Liver (tissue), 9 donors: Measurements from ENCODE around the gene EDC4. TPM values are rescaled to one million over a fixed set of nuclear protein-coding genes. Genes with fewer than 3 reads are reported as not detected.

Source experiments
- DNase-seq: peaks from one replicate; pipeline ENCODE4 v3.0.0-alpha.2; 2017; ENCODE audit warnings: low spot score
- H3K27ac ChIP-seq, 2 donors: one replicate each; pipeline ENCODE4 v1.7.0; 2013; ENCODE audit warnings: inconsistent platforms in 2 of 2, low read length in 2 of 2, control low read depth in 1 of 2, low read depth in 1 of 2, mild to moderate bottlenecking in 1 of 2
- H3K27me3 ChIP-seq, 4 donors: one replicate each; pipeline versions ENCODE4 v1.6.1 to v1.7.0; 2013; ENCODE audit warnings: low read length in 3 of 4, inconsistent platforms in 1 of 4, mild to moderate bottlenecking in 1 of 4, moderate library complexity in 1 of 4; ENCODE audit not compliant: control insufficient read depth in 4 of 4, insufficient read depth in 4 of 4
- H3K36me3 ChIP-seq, 4 donors: one replicate each; pipeline versions ENCODE4 v1.6.1 to v1.7.0; 2013; ENCODE audit warnings: low read length in 3 of 4, mild to moderate bottlenecking in 3 of 4, low read depth in 1 of 4, moderate library complexity in 1 of 4; ENCODE audit not compliant: control insufficient read depth in 4 of 4, insufficient read depth in 3 of 4
- H3K4me1 ChIP-seq, 4 donors: one replicate each; pipeline versions ENCODE4 v1.6.1 to v1.7.0; 2013; ENCODE audit warnings: low read length in 3 of 4, mild to moderate bottlenecking in 3 of 4, moderate library complexity in 1 of 4; ENCODE audit not compliant: control insufficient read depth in 4 of 4, insufficient read depth in 4 of 4
- H3K4me3 ChIP-seq, 3 donors: one replicate each; pipeline versions ENCODE4 v1.6.1 to v1.7.0; 2013; ENCODE audit warnings: low read length in 3 of 3, control low read depth in 1 of 3, low read depth in 1 of 3, mild to moderate bottlenecking in 1 of 3
- H3K9ac ChIP-seq, 2 donors: one replicate each; pipeline ENCODE4 v1.7.0; 2013; ENCODE audit warnings: low read length in 2 of 2, mild to moderate bottlenecking in 2 of 2, moderate library complexity in 2 of 2, control low read depth in 1 of 2, low read depth in 1 of 2
- H3K9me3 ChIP-seq, 4 donors: one replicate each; pipeline versions ENCODE4 v1.6.1 to v1.7.0; 2013; ENCODE audit warnings: low read length in 3 of 4; ENCODE audit not compliant: control insufficient read depth in 4 of 4
- EGR1 ChIP-seq, 2 donors: IDR thresholded peaks; 2 replicates each; pipeline ENCODE4 v1.6.1; 2016 to 2018; ENCODE audit warnings: antibody characterized with exemption in 2 of 2, low read depth in 2 of 2
- FOXA1 ChIP-seq: IDR thresholded peaks from 2 replicates; pipeline ENCODE4 v1.6.1; 2016; ENCODE audit warnings: antibody characterized with exemption
- FOXA2 ChIP-seq: IDR thresholded peaks from 2 replicates; pipeline ENCODE4 v1.6.1; 2016; ENCODE audit warnings: antibody characterized with exemption
- GABPA ChIP-seq, 2 donors: IDR thresholded peaks in 1 of 2; conservative IDR thresholded peaks in 1 of 2; 2 replicates each; pipeline ENCODE4 v1.6.1; 2016; ENCODE audit warnings: antibody characterized with exemption in 2 of 2, mild to moderate bottlenecking in 1 of 2, moderate library complexity in 1 of 2
- HNF4A ChIP-seq, 2 donors: conservative IDR thresholded peaks; 2 replicates each; pipeline ENCODE4 v1.6.1; 2016; ENCODE audit warnings: antibody characterized with exemption in 2 of 2, mild to moderate bottlenecking in 2 of 2
- HNF4G ChIP-seq: IDR thresholded peaks from 2 replicates; pipeline ENCODE4 v1.6.1; 2016; ENCODE audit warnings: antibody characterized with exemption
- JUND ChIP-seq, 2 donors: IDR thresholded peaks; 2 replicates each; pipeline ENCODE4 v1.6.1; 2016; ENCODE audit warnings: antibody characterized with exemption in 2 of 2
- NR2F2 ChIP-seq: IDR thresholded peaks from 2 replicates; pipeline ENCODE4 v1.6.1; 2016; ENCODE audit warnings: antibody characterized with exemption
- RAD21 ChIP-seq, 2 donors: IDR thresholded peaks; 2 replicates each; pipeline ENCODE4 v1.6.1; 2016; ENCODE audit warnings: antibody characterized with exemption in 2 of 2, mild to moderate bottlenecking in 2 of 2
- RXRA ChIP-seq, 2 donors: IDR thresholded peaks; 2 replicates each; pipeline ENCODE4 v1.6.1; 2017 to 2018; ENCODE audit warnings: antibody characterized with exemption in 2 of 2, mild to moderate bottlenecking in 1 of 2
- SP1 ChIP-seq: IDR thresholded peaks from 2 replicates; pipeline ENCODE4 v1.6.1; 2018; ENCODE audit warnings: antibody characterized with exemption, mild to moderate bottlenecking
- TAF1 ChIP-seq: conservative IDR thresholded peaks from 2 replicates; pipeline ENCODE4 v1.6.1; 2016; ENCODE audit warnings: antibody characterized with exemption, mild to moderate bottlenecking
- YY1 ChIP-seq: IDR thresholded peaks from 2 replicates; pipeline ENCODE4 v1.6.1; 2016; ENCODE audit warnings: antibody characterized with exemption, mild to moderate bottlenecking
- WGBS: extraction: QIAGEN DNeasy Blood & Tissue Kit; methylation state at CpG from one replicate; pipeline ENCODE4 v1.1.7; 2013; 5-methylcytosine and 5-hydroxymethylcytosine counted together
- polyA plus RNA-seq, 2 donors: library from polyadenylated mRNA; stranded (reverse) in 1 of 2; unstranded in 1 of 2; fragments of 200-250 nt in 1 of 2; fragments of >200 nt in 1 of 2; fragmentation: Nextera tagmentation in 1 of 2; extraction: Ambion mirVana in 1 of 2; gene quantifications; one replicate each; pipeline versions ENCODE4 v1.2.1 to v1.2.3, GENCODE V29; 2013 to 2015
- total RNA-seq, 2 donors: library from RNA; depleted of rRNA; stranded (reverse); fragments of >200 nt; gene quantifications; one replicate each; pipeline ENCODE4 v1.2.3, GENCODE V29; 2014
- TF ChIP-seq, protein P1 (sequence below): IDR thresholded peaks from 2 replicates; pipeline ENCODE4 v1.6.1; 2016; ENCODE audit warnings: antibody characterized with exemption
- TF ChIP-seq, protein P2 (sequence below): IDR thresholded peaks from 2 replicates; pipeline ENCODE4 v1.6.1; 2016; ENCODE audit warnings: antibody characterized with exemption
- TF ChIP-seq, protein P3 (sequence below): IDR thresholded peaks from 2 replicates; pipeline ENCODE4 v1.6.1; 2016; ENCODE audit warnings: antibody characterized with exemption, mild to moderate bottlenecking
- TF ChIP-seq, protein P4 (sequence below): IDR thresholded peaks from 2 replicates; pipeline ENCODE4 v1.6.1; 2016; ENCODE audit warnings: antibody characterized with exemption
- TF ChIP-seq, protein P5 (sequence below): fragments of 150-350 bp; IDR thresholded peaks from 2 replicates; pipeline ENCODE4 v1.5.1; 2017; ENCODE audit warnings: improper control_type of control experiment, low read depth, low read length; ENCODE audit not compliant: missing input control
- donor health status: healthy.
- donor health status: healthy.
- donor health status: healthy.
- donor health status: healthy.
- donor health status: healthy.

EDC4 gene
- total and polyA plus RNA-seq, 4 donors = 17.7 to 26.8 (median 21.6) TPM

DNA sequence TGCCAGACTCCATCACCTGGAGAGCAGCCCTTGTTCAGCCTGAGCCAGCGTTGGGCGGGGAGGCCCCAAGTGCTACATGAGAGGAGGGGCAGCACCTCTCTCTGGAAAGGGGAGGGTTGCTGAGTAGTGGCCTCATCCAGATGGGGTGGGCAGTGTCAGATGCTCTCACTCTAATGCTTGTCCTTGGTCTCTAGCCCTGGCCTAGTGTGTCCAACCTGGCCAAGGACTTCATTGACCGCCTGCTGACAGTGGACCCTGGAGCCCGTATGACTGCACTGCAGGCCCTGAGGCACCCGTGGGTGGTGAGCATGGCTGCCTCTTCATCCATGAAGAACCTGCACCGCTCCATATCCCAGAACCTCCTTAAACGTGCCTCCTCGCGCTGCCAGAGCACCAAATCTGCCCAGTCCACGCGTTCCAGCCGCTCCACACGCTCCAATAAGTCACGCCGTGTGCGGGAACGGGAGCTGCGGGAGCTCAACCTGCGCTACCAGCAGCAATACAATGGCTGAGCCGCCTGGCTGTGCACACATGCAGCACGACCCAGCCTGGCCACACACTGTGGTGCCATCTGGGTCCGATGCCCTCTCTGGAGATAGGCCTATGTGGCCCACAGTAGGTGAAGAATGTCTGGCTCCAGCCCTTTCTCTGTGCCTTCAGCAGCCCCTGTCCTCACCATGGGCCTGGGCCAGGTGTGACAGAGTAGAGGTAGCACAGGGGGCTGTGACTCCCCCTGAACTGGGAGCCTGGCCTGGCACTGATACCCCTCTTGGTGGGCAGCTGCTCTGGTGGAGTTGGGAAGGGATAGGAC is 54.5 kb downstream of the EDC4 start:
- H3K4me1 ChIP-seq = peaks cover 0 to 3% (median 0%) of the 10 kb centered on the region in 4 donors
- no peak overlapping the region for H3K4me3 ChIP-seq
- no peak for DNase-seq
- no peak for TF ChIP-seq GABPA (IDR thresholded peaks at IDR 0.05 in 1 of 2, conservative IDR thresholded peaks at IDR 0.05 in 1 of 2)
- no peak for TF ChIP-seq EGR1 (IDR thresholded peaks at IDR 0.05; ENCODE audit: low read depth in 2 of 2)
- TF ChIP-seq SP1 = no peak
- no peak for TF ChIP-seq RXRA (IDR thresholded peaks at IDR 0.05)
- TF ChIP-seq, protein P1, sequence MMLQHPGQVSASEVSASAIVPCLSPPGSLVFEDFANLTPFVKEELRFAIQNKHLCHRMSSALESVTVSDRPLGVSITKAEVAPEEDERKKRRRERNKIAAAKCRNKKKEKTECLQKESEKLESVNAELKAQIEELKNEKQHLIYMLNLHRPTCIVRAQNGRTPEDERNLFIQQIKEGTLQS = no peak
- TF ChIP-seq TAF1 = no peak
- TF ChIP-seq, protein P2, sequence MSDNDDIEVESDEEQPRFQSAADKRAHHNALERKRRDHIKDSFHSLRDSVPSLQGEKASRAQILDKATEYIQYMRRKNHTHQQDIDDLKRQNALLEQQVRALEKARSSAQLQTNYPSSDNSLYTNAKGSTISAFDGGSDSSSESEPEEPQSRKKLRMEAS = no peak
- TF ChIP-seq, protein P3, sequence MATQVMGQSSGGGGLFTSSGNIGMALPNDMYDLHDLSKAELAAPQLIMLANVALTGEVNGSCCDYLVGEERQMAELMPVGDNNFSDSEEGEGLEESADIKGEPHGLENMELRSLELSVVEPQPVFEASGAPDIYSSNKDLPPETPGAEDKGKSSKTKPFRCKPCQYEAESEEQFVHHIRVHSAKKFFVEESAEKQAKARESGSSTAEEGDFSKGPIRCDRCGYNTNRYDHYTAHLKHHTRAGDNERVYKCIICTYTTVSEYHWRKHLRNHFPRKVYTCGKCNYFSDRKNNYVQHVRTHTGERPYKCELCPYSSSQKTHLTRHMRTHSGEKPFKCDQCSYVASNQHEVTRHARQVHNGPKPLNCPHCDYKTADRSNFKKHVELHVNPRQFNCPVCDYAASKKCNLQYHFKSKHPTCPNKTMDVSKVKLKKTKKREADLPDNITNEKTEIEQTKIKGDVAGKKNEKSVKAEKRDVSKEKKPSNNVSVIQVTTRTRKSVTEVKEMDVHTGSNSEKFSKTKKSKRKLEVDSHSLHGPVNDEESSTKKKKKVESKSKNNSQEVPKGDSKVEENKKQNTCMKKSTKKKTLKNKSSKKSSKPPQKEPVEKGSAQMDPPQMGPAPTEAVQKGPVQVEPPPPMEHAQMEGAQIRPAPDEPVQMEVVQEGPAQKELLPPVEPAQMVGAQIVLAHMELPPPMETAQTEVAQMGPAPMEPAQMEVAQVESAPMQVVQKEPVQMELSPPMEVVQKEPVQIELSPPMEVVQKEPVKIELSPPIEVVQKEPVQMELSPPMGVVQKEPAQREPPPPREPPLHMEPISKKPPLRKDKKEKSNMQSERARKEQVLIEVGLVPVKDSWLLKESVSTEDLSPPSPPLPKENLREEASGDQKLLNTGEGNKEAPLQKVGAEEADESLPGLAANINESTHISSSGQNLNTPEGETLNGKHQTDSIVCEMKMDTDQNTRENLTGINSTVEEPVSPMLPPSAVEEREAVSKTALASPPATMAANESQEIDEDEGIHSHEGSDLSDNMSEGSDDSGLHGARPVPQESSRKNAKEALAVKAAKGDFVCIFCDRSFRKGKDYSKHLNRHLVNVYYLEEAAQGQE = no peak
- TF ChIP-seq YY1 = no peak
- no peak for TF ChIP-seq HNF4A (conservative IDR thresholded peaks at IDR 0.05)
- no peak for TF ChIP-seq FOXA1
- TF ChIP-seq HNF4G = no peak
- TF ChIP-seq, protein P4, sequence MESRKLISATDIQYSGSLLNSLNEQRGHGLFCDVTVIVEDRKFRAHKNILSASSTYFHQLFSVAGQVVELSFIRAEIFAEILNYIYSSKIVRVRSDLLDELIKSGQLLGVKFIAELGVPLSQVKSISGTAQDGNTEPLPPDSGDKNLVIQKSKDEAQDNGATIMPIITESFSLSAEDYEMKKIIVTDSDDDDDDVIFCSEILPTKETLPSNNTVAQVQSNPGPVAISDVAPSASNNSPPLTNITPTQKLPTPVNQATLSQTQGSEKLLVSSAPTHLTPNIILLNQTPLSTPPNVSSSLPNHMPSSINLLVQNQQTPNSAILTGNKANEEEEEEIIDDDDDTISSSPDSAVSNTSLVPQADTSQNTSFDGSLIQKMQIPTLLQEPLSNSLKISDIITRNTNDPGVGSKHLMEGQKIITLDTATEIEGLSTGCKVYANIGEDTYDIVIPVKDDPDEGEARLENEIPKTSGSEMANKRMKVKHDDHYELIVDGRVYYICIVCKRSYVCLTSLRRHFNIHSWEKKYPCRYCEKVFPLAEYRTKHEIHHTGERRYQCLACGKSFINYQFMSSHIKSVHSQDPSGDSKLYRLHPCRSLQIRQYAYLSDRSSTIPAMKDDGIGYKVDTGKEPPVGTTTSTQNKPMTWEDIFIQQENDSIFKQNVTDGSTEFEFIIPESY = no peak
- no peak for TF ChIP-seq FOXA2
- TF ChIP-seq RAD21 (IDR thresholded peaks at IDR 0.05) = no peak
- TF ChIP-seq JUND (IDR thresholded peaks at IDR 0.05) = no peak
- no peak for TF ChIP-seq NR2F2
- TF ChIP-seq, protein P5, sequence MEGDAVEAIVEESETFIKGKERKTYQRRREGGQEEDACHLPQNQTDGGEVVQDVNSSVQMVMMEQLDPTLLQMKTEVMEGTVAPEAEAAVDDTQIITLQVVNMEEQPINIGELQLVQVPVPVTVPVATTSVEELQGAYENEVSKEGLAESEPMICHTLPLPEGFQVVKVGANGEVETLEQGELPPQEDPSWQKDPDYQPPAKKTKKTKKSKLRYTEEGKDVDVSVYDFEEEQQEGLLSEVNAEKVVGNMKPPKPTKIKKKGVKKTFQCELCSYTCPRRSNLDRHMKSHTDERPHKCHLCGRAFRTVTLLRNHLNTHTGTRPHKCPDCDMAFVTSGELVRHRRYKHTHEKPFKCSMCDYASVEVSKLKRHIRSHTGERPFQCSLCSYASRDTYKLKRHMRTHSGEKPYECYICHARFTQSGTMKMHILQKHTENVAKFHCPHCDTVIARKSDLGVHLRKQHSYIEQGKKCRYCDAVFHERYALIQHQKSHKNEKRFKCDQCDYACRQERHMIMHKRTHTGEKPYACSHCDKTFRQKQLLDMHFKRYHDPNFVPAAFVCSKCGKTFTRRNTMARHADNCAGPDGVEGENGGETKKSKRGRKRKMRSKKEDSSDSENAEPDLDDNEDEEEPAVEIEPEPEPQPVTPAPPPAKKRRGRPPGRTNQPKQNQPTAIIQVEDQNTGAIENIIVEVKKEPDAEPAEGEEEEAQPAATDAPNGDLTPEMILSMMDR = no peak
- no peak overlapping the region for H3K27ac ChIP-seq
- no peak overlapping the region for H3K9ac ChIP-seq
- 90% methylated on average over 22 of the region's 22 CpGs for WGBS
- peaks cover 3 to 33% (median 10%) of the 10 kb centered on the region in 4 donors for H3K36me3 ChIP-seq
- no peaks in the 10 kb centered on the region for H3K9me3 ChIP-seq
- H3K27me3 ChIP-seq = no peaks in the 10 kb centered on the region
